PC-3 (cell line): ENCODE data around the gene TEPSIN. TPM values are rescaled to one million over a fixed set of nuclear protein-coding genes. Genes with fewer than 3 reads are reported as not detected.

Experiments
- ATAC-seq: fragments of 200-7000 bp; cut with Tn5 transposase; 2 replicates; pipeline ENCODE4 v1.9.1; 2020; ENCODE audit warnings: mild to moderate bottlenecking, moderate library complexity
- BruUV-seq: library from RNA; stranded (reverse); fragments of 400-500 nt; replicated peaks from 2 replicates; lab custom pipeline; 2021; lab: Mats Ljungman, UMichigan
- CTCF ChIA-PET: fragments of 300-600 bp; sonication (Branson Sonifier 250); formaldehyde crosslinking; loops from one replicate; lab custom pipeline; 2022; ENCODE audit warnings: antibody characterized with exemption; lab: Charles Lee
- POLR2A ChIA-PET: fragments of 300-600 bp; sonication (Branson Sonifier 250); formaldehyde crosslinking; loops from one replicate; lab custom pipeline; 2022; ENCODE audit warnings: antibody characterized with exemption; ENCODE audit not compliant: unreplicated experiment; lab: Charles Lee
- DNase-seq: peaks from one replicate; pipeline ENCODE4 v3.0.0-alpha.2; 2015
- H2AFZ ChIP-seq: fragments of 300-600 bp; sonication (generic); 2 replicates; pipeline ENCODE4 v1.6.0; 2016; ENCODE audit warnings: antibody characterized with exemption, low read length
- H3F3A ChIP-seq: fragments of 300-600 bp; sonication (generic); one replicate; pipeline ENCODE4 v1.6.0; 2017; ENCODE audit warnings: antibody characterized with exemption, low read length, control low read depth, mild to moderate bottlenecking; ENCODE audit not compliant: unreplicated experiment
- H3K27ac ChIP-seq: fragments of 300-600 bp; sonication (generic); 2 replicates; pipeline ENCODE4 v1.5.1; 2016; ENCODE audit warnings: mild to moderate bottlenecking, low read length
- H3K27me3 ChIP-seq: fragments of 300-600 bp; sonication (generic); 2 replicates; pipeline ENCODE4 v1.6.1; 2016; ENCODE audit warnings: low read length, mixed read lengths
- H3K36me3 ChIP-seq: fragments of 300-600 bp; sonication (generic); 2 replicates; pipeline ENCODE4 v1.6.1; 2016; ENCODE audit warnings: low read depth, mixed run types, low read length, mixed read lengths
- H3K4me1 ChIP-seq: fragments of 300-600 bp; sonication (generic); 2 replicates; pipeline ENCODE4 v1.5.1; 2016; ENCODE audit warnings: low read length; ENCODE audit not compliant: insufficient read depth
- H3K4me2 ChIP-seq: fragments of 300-600 bp; sonication (generic); 2 replicates; pipeline ENCODE4 v1.6.0; 2016; ENCODE audit warnings: low read length
- H3K4me3 ChIP-seq: fragments of 300-600 bp; sonication (generic); 2 replicates; pipeline ENCODE4 v1.5.1; 2016; ENCODE audit warnings: mild to moderate bottlenecking, low read length, mixed read lengths
- H3K79me2 ChIP-seq: fragments of 300-600 bp; sonication (generic); 2 replicates; pipeline ENCODE4 v1.6.1; 2017; ENCODE audit warnings: low read length, mixed read lengths
- H3K9ac ChIP-seq: fragments of 300-600 bp; sonication (generic); 2 replicates; pipeline ENCODE4 v1.6.0; 2016; ENCODE audit warnings: mild to moderate bottlenecking, low read length
- H3K9me2 ChIP-seq: fragments of 300-600 bp; sonication (generic); replicated peaks from 2 replicates; pipeline ENCODE4 v1.6.1; 2016; ENCODE audit warnings: mixed run types, low read length, mixed read lengths
- H3K9me3 ChIP-seq: fragments of 300-600 bp; sonication (generic); 2 replicates; pipeline ENCODE4 v1.6.1; 2016; ENCODE audit warnings: low read length, mixed read lengths
- H4K20me1 ChIP-seq: fragments of 300-600 bp; sonication (generic); 2 replicates; pipeline ENCODE4 v1.6.1; 2016; ENCODE audit warnings: low read length, mixed read lengths
- EZH2 ChIP-seq: fragments of 300-600 bp; sonication (generic); IDR thresholded peaks from one replicate; pipeline ENCODE4 v1.6.1; 2017; ENCODE audit warnings: antibody characterized with exemption, mild to moderate bottlenecking, low read length; ENCODE audit not compliant: unreplicated experiment
- EZH2phosphoT487 ChIP-seq: fragments of 300-600 bp; sonication (generic); IDR thresholded peaks from 2 replicates; pipeline ENCODE4 v1.6.1; 2018; ENCODE audit warnings: mild to moderate bottlenecking, antibody characterized with exemption, low read length, borderline replicate concordance
- intact Hi-C: fragments of 100-400 bp; cut with micrococcal nuclease; formaldehyde crosslinking; loops from 2 replicates; pipeline ENCODE4 v1.9.0; 2023
- total RNA-seq: library from RNA; depleted of rRNA; stranded (reverse); fragments of >200 nt; gene quantifications from 2 replicates; pipeline ENCODE4 v1.2.3, GENCODE V29; 2014
- TF ChIP-seq, protein P1 (sequence below): fragments of 300-600 bp; sonication (generic); conservative IDR thresholded peaks from 2 replicates; pipeline ENCODE4 v1.5.1; 2017; ENCODE audit warnings: antibody characterized with exemption, low read depth, mild to moderate bottlenecking, low read length

TEPSIN gene
- total RNA-seq, 1 experiment from 2014 or later = 28.8 TPM

DNA sequence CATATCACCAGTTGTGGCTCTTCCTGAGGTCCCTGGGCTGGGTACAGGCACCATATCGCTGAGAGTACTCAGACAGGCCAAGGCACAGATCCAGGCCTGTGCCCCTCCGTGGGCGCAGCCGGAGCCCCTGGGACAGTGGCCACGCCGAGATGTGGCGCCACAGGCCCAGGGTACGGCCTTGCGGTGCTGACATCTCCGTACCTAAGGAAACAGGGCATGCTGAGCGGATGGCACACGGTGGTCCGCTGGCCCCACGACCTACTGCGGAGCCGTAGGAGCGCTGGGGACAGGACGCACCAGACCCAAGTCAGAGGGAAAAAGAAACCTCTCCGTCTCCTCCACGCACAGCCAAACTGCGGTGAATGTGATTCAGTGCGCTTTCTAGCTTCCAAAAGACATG, 26.7 kb upstream of the TEPSIN start:
- Histone ChIP-seq H3K27me3 (no peaks in the 10 kb centered on the region), H3K9me2 (no peaks in the 10 kb centered on the region), H3F3A (no peaks in the 10 kb centered on the region), H4K20me1 (no peaks in the 10 kb centered on the region), H3K27ac (no peak overlapping the region), H3K4me1 (no peaks in the 10 kb centered on the region), H3K36me3 (peaks cover 7% of the 10 kb centered on the region; the same call in 1 of the 2 replicates), H3K4me3 (no peak overlapping the region), H3K79me2 (no peaks in the 10 kb centered on the region), H3K9ac (no peak overlapping the region), H2AFZ (no peak overlapping the region), H3K4me2 (no peak overlapping the region), H3K9me3 (no peaks in the 10 kb centered on the region)
- DNase-seq (no peak), ATAC-seq (no peak)
- intact Hi-C loops = no loop called here
- TF ChIP-seq EZH2phosphoT487 (no peak), EZH2 (no peak)
- TF ChIP-seq, protein P1, sequence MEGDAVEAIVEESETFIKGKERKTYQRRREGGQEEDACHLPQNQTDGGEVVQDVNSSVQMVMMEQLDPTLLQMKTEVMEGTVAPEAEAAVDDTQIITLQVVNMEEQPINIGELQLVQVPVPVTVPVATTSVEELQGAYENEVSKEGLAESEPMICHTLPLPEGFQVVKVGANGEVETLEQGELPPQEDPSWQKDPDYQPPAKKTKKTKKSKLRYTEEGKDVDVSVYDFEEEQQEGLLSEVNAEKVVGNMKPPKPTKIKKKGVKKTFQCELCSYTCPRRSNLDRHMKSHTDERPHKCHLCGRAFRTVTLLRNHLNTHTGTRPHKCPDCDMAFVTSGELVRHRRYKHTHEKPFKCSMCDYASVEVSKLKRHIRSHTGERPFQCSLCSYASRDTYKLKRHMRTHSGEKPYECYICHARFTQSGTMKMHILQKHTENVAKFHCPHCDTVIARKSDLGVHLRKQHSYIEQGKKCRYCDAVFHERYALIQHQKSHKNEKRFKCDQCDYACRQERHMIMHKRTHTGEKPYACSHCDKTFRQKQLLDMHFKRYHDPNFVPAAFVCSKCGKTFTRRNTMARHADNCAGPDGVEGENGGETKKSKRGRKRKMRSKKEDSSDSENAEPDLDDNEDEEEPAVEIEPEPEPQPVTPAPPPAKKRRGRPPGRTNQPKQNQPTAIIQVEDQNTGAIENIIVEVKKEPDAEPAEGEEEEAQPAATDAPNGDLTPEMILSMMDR = no peak
- no TSS peak for BruUV-seq
- ChIA-PET CTCF (no interaction called here), POLR2A (no interaction called here)

DNA sequence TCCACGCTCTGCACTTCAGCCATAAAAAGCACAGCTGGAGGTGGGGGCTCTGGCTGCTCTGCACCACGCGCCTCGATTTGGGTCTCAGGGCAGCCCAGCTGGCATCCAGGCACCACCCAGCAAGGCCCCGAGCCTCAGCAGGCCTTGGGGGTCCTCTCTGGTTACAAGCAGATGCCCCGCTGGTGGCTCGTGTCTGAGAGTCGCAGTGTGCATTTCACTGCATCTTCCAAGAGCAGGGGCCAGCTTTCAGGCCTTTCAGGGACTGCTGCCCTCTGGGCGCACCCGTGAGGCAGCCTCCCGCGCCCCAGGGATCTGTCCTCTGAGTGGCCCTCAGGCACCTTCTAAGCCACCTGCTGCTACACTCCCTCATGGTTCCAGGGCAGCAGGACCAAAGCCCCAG, 25.8 kb upstream of the TEPSIN start:
- CTCF ChIA-PET = no interaction called here
- BruUV-seq = no TSS peak

More for the DNA sequence above, 25.8 kb upstream of the TEPSIN start:
- Histone ChIP-seq H3K4me2 (no peak overlapping the region), H3K9me2 (no peaks in the 10 kb centered on the region), H3K27me3 (no peaks in the 10 kb centered on the region), H4K20me1 (no peaks in the 10 kb centered on the region), H3K4me1 (no peaks in the 10 kb centered on the region), H3K27ac (no peak overlapping the region), H2AFZ (no peak overlapping the region), H3K9ac (no peak overlapping the region), H3K36me3 (peaks cover 8% of the 10 kb centered on the region; the same call in 1 of the 2 replicates), H3F3A (no peaks in the 10 kb centered on the region), H3K79me2 (no peaks in the 10 kb centered on the region), H3K4me3 (no peak overlapping the region), H3K9me3 (no peaks in the 10 kb centered on the region)
- DNase-seq (no peak), ATAC-seq (no peak)
- intact Hi-C loops = no loop called here
- POLR2A ChIA-PET = no interaction called here
- no peak for TF ChIP-seq EZH2
- no peak for TF ChIP-seq EZH2phosphoT487
- TF ChIP-seq, protein P1 = no peak
